Measurements from ENCODE around the gene DZIP1L.
"Not testable (repeated sequence)": the region's sequence is repeated elsewhere in the genome, so short reads cannot be mapped to it uniquely, and the experiment has no call there.

Gene DZIP1L

GRCh38 chr3:138114431-138114918 lies 933 bp downstream of the DZIP1L start:
- no peak for DNase-seq

DNA sequence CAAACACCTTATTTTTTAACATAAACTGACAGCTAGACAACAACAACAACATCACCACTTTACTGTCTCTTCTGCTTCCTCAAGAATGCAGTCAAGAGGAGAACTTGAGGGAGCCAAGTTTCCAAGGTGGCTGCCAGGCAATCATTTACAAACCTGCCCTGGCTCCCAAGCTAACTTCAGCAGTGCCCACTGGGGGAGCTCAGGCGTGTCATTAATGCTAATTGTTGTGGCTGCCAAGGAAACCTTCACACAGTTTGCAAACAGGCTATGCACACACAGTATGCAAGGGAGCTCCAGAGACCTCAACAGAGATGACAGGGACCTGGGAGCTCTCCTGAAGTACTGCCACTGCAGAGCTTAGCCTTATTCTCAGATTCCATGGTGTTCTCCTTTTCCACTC lies 2.1 kb downstream of the DZIP1L start:
- DNase-seq = no peak

DNA sequence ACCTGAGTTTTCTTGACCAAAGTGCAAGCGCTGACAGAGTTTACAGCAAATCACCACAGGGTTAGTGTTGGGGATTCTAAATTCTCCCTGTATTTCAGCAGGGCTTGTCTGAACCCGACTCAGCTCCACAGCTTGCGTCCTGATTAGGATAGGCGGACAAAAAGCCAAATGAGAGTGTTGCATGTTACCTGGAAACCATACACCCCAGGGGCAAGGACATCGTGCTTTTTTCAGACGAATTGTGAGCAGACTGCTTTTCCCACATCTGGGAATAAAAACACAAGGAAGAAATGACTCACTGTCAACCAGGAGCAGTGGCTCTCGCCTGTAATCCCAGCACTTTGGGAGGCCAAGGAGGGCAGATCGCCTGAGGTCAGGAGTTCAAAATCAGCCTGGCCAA lies 3.0 kb downstream of the DZIP1L start:
- no peak for DNase-seq

DNA sequence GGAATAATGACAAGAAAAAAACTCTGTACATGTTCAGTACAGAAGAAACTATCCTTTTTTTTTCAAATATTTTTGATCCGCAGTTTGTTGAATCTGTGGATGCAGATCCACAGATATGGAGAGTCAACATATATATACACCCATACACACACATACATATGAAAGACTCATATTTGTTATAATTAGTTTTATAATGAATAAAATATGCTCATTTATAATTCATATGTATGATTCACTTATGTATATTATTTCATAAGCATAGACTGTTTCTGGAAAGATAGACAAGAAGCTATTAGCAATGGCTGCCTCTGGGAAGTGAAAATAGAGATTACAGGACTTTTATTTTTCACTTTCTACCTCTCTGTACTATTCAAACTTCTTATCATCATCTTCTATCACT lies 9.8 kb downstream of the DZIP1L start:
- no peak for DNase-seq

- DNase-seq = no peak
Observed at GRCh38 chr3:138103466-138103865, 11.9 kb downstream of the DZIP1L start.

DNA sequence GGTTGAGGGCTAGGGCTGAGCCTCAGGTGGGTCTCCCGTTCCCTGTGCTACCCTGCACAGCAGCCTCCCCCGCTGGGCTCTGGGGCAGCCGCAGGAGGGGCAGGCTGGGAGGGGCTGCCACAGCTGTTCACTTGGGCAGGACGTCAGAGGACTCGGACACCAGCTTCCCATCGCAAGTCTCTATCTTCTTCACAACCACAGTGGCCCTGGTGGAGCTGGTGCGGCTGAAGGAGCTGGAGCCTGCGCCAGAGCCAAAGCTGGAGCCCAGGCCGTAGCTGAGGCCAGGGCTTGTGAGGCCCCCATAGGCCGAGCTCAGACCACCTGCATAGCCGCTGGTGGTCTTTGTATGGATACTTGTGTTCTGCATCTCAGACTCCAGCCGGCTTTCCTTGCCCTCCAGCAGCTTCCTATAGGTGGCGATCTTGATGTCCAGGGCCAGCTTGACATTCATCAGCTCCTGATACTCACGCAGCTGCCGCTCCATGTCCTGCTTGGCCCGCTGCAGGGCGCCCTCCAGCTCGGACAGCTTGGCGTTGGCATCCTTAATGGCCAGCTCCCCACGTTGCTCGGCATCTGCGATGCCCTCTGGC lies 14.0 kb downstream of the DZIP1L start:
- not testable (repeated sequence) for DNase-seq

DNA sequence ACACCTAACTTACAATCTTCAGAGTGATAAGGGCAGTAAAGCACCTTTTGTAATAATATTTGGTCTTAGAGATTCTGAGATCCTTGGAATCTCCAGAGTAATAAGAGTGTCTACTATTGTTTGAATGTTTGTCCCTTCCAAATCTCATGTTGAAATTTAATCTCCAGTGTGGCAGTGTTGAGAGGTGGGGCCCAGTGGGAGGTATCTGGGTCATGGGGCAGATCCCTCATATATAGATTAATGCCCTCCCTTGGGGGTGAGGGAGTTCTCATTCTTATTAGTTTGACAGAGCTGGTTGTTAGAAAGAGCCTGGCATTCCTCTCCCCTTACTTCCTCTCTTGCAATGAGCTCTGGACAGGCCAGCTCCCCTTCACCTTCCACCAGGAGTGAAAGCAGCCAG lies 16.0 kb downstream of the DZIP1L start:
- no peak for DNase-seq

GRCh38 chr3:138097192-138098172 lies 17.9 kb downstream of the DZIP1L start:
- DNase-seq = no peak

DNA sequence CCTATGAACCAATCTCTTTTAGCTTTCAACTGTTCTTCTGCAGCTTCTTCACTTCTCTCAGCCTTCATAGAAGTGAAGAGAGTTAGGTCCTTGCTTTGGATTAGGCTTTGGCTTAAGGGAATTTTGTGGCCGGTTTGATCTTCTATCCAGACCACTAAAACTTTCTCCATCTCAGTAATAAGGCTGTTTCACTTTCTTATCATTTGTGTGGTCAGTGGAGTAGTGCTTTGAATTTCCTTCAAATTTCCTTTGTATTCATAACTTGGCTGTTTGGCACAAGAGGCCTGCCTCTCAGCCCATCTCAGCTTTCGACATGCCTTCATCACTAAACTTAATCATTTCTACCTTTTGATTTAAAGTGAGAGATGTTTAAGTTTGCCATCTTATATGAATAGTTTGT lies 21.7 kb downstream of the DZIP1L start:
- no peak for DNase-seq

- no peak for DNase-seq
Observed at GRCh38 chr3:138092023-138092422, 23.4 kb downstream of the DZIP1L start.

DNA sequence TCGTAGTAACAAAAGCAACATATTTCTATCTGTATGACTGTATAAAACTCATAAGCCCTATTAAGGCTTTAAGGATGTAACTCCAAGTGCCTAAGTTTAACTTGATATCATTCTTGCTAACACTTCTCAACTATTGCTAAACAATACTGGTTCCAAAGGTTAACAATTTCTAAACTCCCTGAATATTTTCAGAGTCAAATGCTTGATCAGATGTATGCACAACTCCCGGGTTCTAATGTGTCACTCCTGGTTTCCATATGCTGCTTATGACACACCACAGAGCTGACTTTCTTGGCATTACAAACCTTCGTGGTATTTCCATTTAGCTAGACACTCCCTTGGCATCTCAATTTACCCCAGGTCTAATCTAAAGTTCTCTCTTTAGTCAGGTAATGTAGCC lies 26.3 kb downstream of the DZIP1L start:
- no peak for DNase-seq

- not testable (repeated sequence) for DNase-seq
Observed at GRCh38 chr3:138085745-138086144, 29.7 kb downstream of the DZIP1L start.

- DNase-seq = no peak
Observed at GRCh38 chr3:138084196-138084595, 31.2 kb downstream of the DZIP1L start.

DNA sequence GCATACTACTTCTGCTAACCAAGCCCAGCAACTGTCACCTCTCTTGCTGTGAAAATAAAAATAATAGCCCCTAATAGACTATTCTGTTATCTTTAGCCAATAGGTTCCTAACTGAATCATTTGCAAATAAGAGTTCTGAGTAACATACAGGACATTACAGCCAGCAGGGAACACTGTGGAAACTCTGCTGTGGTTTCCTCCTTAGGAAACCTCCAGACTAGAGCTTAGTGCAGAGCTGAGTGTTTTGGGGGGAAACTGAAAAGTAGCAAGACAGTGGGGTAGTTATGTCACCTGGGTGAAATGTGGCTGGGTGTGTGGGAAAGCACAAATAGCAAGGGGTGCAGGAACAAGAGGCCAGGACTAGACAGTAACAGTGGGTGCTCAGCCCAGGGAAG lies 32.4 kb downstream of the DZIP1L start:
- no peak for DNase-seq

- DNase-seq = no peak
Observed at GRCh38 chr3:138082085-138082991, 33.1 kb downstream of the DZIP1L start.

DNA sequence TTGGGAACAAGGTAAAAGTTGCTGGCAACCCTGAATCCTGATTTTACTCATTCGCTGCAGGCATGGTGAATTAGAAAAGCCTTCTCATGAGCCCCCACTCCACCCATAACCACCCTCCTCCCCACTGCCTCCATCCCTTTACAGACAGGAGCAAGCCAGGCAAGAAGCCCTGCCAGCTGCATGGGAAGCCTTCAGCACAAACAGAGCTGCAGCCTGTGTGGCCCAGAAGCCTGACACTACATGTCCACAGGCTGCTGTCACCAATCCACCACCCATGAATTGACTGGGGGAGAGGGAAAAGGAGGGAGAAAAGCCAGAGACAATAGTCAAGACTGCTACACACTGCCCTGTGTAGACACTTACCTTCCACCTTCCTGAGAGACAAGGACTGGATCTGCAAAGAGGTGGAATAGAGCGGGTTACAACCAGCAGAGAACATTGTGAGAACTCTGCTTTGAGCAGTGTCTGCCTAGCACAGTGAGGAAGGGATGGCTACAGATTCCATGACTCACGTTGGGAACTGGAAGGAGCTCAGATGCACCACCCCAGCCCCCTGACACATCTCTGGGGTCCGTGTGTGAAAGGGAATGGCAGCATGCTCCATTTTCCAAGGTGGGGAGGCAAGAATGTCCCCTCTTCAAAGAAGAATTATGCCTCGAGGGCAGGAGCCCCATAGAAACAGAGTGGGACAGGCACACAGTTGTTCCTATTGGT lies 33.9 kb downstream of the DZIP1L start:
- DNase-seq = no peak

DNA sequence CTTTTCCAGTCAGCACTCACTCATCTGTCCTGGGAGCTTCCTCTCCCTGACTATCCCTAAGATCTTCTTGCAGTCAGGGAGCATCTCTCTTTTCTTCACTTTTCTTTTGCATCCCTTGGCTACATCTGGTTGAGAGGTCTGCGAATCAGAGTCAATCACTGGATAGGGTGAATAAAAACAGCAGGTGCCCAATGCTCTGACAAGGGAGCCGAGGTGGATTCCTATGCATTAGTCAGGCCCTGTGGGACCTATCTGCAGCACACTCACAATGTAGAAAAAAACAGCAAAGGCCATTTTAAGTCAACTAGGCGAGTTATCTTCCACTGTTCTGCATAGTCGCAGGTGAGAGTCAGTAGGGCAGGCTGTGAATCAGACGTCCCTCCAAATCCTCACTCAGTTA lies 35.5 kb downstream of the DZIP1L start:
- no peak for DNase-seq

DNA sequence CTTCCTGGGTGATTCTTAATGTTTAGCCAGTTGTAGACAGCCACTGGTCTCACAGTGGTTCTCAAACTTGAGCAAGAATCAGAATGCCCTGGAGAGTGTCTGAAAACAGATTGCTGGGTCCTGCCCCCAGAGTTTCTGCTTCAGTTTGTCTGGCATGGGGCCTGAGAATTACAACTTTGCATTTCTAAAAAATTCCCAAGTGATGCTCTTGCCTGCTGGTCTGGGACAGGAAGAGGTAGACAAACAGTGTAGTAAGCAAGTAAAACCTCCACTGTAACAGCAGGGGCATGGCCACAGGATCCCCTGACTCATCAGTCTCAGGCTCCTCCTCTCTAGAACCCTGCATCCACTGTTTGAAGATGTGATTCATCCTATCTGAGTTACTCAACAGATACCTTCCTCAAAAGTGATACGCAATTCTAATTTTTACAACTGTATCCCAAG lies 36.5 kb downstream of the DZIP1L start:
- DNase-seq = no peak

DNA sequence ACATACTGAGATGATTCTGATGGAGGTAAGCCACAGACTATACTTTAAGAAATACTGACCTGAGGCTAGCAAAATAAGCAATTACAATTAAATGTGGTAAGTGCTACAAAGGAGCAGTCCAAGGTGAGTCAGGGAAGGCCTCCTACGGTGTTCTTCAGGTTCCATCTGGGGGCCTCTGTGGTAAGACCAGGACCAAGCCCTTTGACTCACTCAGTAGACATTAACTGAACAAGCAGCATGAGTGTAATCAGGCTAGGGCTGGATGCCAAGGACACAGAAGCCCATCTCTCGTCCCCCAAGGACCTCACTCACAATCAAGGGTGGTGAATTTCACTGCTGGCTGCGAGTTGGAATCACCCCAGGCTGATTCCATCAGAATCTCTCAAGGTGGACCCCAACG lies 37.3 kb downstream of the DZIP1L start:
- DNase-seq = no peak

GRCh38 chr3:138072796-138073195 lies 42.6 kb downstream of the DZIP1L start:
- no peak for DNase-seq

DNA sequence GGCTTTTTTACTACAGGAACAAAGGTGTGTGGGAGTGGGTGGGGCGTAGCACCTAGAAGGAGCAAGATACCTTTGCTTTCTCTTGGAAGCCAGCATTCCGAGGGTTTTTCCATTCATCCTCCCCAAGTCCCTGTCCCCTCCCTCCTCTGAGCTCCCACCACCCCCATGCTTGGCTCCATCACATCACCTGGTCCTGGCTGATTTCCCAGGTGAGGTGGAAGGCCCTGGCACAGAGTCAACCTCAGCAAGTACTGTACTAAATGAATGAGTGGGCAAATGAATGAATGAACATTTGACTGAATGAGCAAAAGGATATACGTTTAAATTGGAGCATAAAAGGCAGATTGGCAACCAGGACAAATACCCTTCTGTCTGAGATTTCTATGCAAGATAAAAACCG lies 45.4 kb downstream of the DZIP1L start:
- no peak for DNase-seq

GRCh38 chr3:138068579-138069174 lies 46.7 kb downstream of the DZIP1L start:
- DNase-seq = peak; percentile 9
